Vagina (tissue), 2 donors: ENCODE measurements around the gene INPP5A.

Experiments used
- POLR2A ChIP-seq, 2 donors: fragments of 450-650 bp; IDR thresholded peaks; one replicate each; pipeline ENCODE4 v1.6.1; 2017; ENCODE audit warnings: antibody characterized with exemption in 2 of 2, mild to moderate bottlenecking in 2 of 2, moderate library complexity in 2 of 2
- POLR2AphosphoS5 ChIP-seq, 2 donors: sonication (generic); formaldehyde crosslinking; IDR thresholded peaks; one replicate each; pipeline ENCODE4 v1.9.0; 2017; ENCODE audit warnings: antibody characterized with exemption in 2 of 2, mild to moderate bottlenecking in 2 of 2, low read depth in 1 of 2; ENCODE audit not compliant: insufficient read depth in 1 of 2
- TF ChIP-seq, protein P1 (sequence below), 3 experiments: fragments of 450-650 bp in 2 of 3; fragments of 200-600 bp in 1 of 3; sonication (generic) in 1 of 3; IDR thresholded peaks; one replicate each; pipeline ENCODE4 v1.5.1; 2017 to 2019; ENCODE audit warnings: antibody characterized with exemption in 3 of 3, mild to moderate bottlenecking in 2 of 3, moderate library complexity in 2 of 3

GRCh38 chr10:132827423-132827789, 289.8 kb downstream of the INPP5A start:
- TF ChIP-seq, protein P1, sequence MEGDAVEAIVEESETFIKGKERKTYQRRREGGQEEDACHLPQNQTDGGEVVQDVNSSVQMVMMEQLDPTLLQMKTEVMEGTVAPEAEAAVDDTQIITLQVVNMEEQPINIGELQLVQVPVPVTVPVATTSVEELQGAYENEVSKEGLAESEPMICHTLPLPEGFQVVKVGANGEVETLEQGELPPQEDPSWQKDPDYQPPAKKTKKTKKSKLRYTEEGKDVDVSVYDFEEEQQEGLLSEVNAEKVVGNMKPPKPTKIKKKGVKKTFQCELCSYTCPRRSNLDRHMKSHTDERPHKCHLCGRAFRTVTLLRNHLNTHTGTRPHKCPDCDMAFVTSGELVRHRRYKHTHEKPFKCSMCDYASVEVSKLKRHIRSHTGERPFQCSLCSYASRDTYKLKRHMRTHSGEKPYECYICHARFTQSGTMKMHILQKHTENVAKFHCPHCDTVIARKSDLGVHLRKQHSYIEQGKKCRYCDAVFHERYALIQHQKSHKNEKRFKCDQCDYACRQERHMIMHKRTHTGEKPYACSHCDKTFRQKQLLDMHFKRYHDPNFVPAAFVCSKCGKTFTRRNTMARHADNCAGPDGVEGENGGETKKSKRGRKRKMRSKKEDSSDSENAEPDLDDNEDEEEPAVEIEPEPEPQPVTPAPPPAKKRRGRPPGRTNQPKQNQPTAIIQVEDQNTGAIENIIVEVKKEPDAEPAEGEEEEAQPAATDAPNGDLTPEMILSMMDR (IDR thresholded peaks at IDR 0.05): no peak
- TF ChIP-seq POLR2A (IDR thresholded peaks at IDR 0.05) (no peak), POLR2AphosphoS5 (IDR thresholded peaks at IDR 0.05; ENCODE audit: insufficient read depth in 1 of 2, low read depth in 1 of 2) (no peak)
